Kidney (tissue), 14 donors: ENCODE results near the gene ITPR1. TPM values are rescaled to one million over a fixed set of nuclear protein-coding genes. Genes with fewer than 3 reads are reported as not detected.

Source experiments
- DNase-seq, 5 donors: peaks; one replicate each; pipeline ENCODE4 v3.0.0-alpha.2; 2013 to 2020
- FAIRE-seq: peaks from 2 replicates; lab custom pipeline; 2012; peaks lifted over from hg19 to GRCh38; lab: Jason Lieb, UNC
- H3K27ac ChIP-seq, 2 donors: one replicate each; pipeline ENCODE4 v1.7.0; 2013; ENCODE audit warnings: low read depth in 2 of 2, low read length in 2 of 2, inconsistent platforms in 1 of 2
- H3K27me3 ChIP-seq: one replicate; pipeline ENCODE4 v1.7.1; 2013; ENCODE audit warnings: low read length, inconsistent platforms; ENCODE audit not compliant: control insufficient read depth, insufficient read depth
- H3K36me3 ChIP-seq, 3 donors: one replicate each; pipeline versions ENCODE4 v1.7.0 to v1.7.1; 2013; ENCODE audit warnings: low read length in 3 of 3, control low read depth in 1 of 3, inconsistent platforms in 1 of 3; ENCODE audit not compliant: insufficient read depth in 3 of 3, control insufficient read depth in 2 of 3
- H3K4me1 ChIP-seq, 3 donors: one replicate each; pipeline versions ENCODE4 v1.7.0 to v1.7.1; 2013; ENCODE audit warnings: low read length in 3 of 3, inconsistent platforms in 1 of 3, low read depth in 1 of 3; ENCODE audit not compliant: control insufficient read depth in 2 of 3, insufficient read depth in 2 of 3
- H3K4me3 ChIP-seq, 3 donors: one replicate each; pipeline versions ENCODE4 v1.7.0 to v1.8.1; 2013; ENCODE audit warnings: low read length in 3 of 3, control low read depth in 1 of 3, inconsistent platforms in 1 of 3
- H3K9ac ChIP-seq, 3 donors: one replicate each; pipeline versions ENCODE4 v1.7.0 to v1.7.1; 2013; ENCODE audit warnings: low read length in 3 of 3, control low read depth in 1 of 3, inconsistent platforms in 1 of 3
- H3K9me3 ChIP-seq, 3 donors: one replicate each; pipeline versions ENCODE4 v1.7.0 to v1.7.1; 2013; ENCODE audit warnings: low read length in 3 of 3, control low read depth in 1 of 3, inconsistent platforms in 1 of 3; ENCODE audit not compliant: control insufficient read depth in 2 of 3, insufficient read depth in 1 of 3
- CTCF ChIP-seq: IDR thresholded peaks from 3 replicates; pipeline ENCODE4 v1.5.1; 2012; ENCODE audit warnings: mild to moderate bottlenecking, moderate library complexity, borderline replicate concordance; ENCODE audit not compliant: insufficient read depth; ENCODE audit errors: extremely low read depth
- intact Hi-C: fragments of 100-400 bp; cut with DNase I; formaldehyde crosslinking; loops from one replicate; pipeline ENCODE4 v1.11.1; 2022
- polyA plus RNA-seq: library from polyadenylated mRNA; stranded (reverse); fragments of 350-450 nt; fragmentation: Illumina TruSeq; extraction: RNeasy Lipid Tissue Mini Kit (QIAGEN cat#74804); gene quantifications from one replicate; pipeline ENCODE4 v1.2.3, GENCODE V29; 2014; ENCODE audit warnings: low read depth, low replicate concordance; ENCODE audit not compliant: insufficient read depth
- total RNA-seq: library from RNA; stranded (reverse); fragmentation: NEBNext Ultra II Directional; extraction: Animal tissue kit (Norgen Biotek cat#: 25700); gene quantifications from one replicate; pipeline ENCODE4 v1.2.1, GENCODE V29; 2021
- donor health status: control.
- donor health status: control.
- donor health status: control.
- donor health status: control.
- donor health status: control.
- donor health status: DM: yes; HTN: yes; CAD: no.
- donor health status: Normal renal cell carcinoma (clear cell type).

ITPR1 gene
- total and polyA plus RNA-seq, 2 donors from 2014 or later: 30.2 to 81.2 TPM

GRCh38 chr3:4825436-4826236 is 332.5 kb downstream of the ITPR1 start:
- Histone ChIP-seq H3K36me3 (no peaks in the 10 kb centered on the region), H3K9ac (peak overlapping the region in 1 of 3 donors; percentile 47), H3K9me3 (no peaks in the 10 kb centered on the region), H3K4me1 (peaks cover 3 to 51% (median 34%) of the 10 kb centered on the region in 3 donors), H3K27ac (peak overlapping the region; percentile 59 to 90), H3K27me3 (no peaks in the 10 kb centered on the region), H3K4me3 (peak overlapping the region in 2 of 3 donors; percentile 3 to 19)
- intact Hi-C loops: no loop called here
- peak in 1 of 5 donors; percentile 84 for DNase-seq
- FAIRE-seq: no peak
- no peak for TF ChIP-seq CTCF

GRCh38 chr3:4826237-4827100 is 333.3 kb downstream of the ITPR1 start:
- DNase-seq: peak in 1 of 5 donors; percentile 95
- no peaks in the 10 kb centered on the region for H3K36me3 ChIP-seq
- peak overlapping the region in 2 of 3 donors; percentile 29 to 37 for H3K4me3 ChIP-seq
- intact Hi-C loops: no loop called here
- H3K9me3 ChIP-seq: no peaks in the 10 kb centered on the region
- no peak for TF ChIP-seq CTCF
- no peaks in the 10 kb centered on the region for H3K27me3 ChIP-seq
- peak overlapping the region in 1 of 3 donors; percentile 47 for H3K9ac ChIP-seq
- peak overlapping the region; percentile 59 to 90 for H3K27ac ChIP-seq
- peaks cover 3 to 42% (median 30%) of the 10 kb centered on the region in 3 donors for H3K4me1 ChIP-seq
- FAIRE-seq: no peak

DNA sequence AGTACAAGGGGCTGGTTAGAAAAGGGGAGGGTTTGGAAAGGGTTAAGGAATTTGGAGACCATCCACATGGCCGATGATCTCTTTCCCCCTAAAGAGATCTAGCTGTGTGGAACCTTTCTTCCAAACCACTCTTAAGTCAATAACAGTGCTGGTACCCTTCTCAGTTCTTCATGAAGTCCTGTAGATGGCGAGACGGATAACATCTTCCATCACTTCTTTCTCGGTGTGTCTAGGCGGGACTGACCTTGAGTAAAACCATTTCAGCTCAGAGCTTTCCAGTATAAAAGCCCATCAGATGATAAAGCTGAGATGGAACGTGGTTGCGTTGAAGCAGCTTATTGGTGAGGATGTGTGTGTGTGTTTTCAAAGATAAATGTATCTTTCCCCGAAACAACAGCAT is 334.6 kb downstream of the ITPR1 start:
- Histone ChIP-seq H3K27ac (no peak overlapping the region), H3K4me3 (no peak overlapping the region), H3K27me3 (no peaks in the 10 kb centered on the region), H3K9ac (no peak overlapping the region), H3K9me3 (no peaks in the 10 kb centered on the region), H3K36me3 (peaks cover 0 to 2% (median under 1%) of the 10 kb centered on the region in 3 donors), H3K4me1 (peaks cover 3 to 39% (median 25%) of the 10 kb centered on the region in 3 donors)
- DNase-seq (no peak), FAIRE-seq (no peak)
- TF ChIP-seq CTCF: no peak
- intact Hi-C loops: no loop called here
